Loucy (cell line): ENCODE data around the gene PTPRN2.

Source experiments
- EZH2phosphoT487 ChIP-seq: fragments of 200-600 bp; IDR thresholded peaks from 2 replicates; pipeline ENCODE4 v1.6.1; 2018; ENCODE audit warnings: antibody characterized with exemption, mild to moderate bottlenecking, moderate library complexity, borderline replicate concordance
- TF ChIP-seq, protein P1 (sequence below): fragments of 200-600 bp; sonication (generic); conservative IDR thresholded peaks from 2 replicates; pipeline ENCODE4 v1.5.1; 2014; ENCODE audit warnings: mild to moderate bottlenecking, antibody characterized with exemption, low read length

DNA sequence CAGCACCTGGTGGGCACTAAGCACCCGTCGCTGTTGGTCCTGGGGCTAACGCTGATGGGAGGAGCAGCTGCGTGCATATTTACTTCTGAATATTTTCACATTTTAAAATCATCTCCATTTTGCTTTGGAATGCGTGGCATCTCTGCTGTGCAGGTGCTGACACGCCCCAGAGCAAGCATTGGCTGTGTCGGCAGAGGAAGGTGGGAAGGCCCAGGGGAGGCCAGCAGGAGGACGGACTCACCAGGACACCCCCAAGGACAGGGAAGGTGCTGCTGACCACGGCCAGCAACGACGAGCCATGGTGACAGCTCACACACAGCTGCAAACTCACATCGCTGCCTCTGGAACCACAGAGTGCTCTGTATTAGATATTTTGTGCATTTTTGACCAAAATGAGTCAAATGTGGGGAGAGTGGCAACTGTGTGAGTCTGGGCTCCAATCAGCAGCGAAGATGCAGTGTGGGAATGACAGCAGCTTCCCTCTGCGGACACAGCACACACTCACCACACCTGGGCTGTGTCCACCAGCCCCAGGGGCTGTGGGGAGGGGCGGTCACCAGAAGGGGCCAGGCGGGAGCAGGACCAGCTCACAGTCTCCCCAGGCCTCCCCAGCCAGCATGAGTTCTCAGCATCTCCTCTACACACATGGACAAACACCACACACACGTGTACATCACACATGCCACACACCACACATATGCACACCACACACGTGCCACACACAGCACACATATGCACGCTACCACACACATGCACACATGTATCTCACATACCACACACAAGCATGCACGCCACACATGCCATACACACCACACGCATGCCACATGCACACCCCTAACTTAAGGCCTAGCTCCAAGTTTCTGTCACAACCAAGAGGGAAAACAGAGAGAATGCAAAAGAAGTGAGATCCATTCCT lies 58.2 kb downstream of the PTPRN2 start:
- TF ChIP-seq, protein P1, sequence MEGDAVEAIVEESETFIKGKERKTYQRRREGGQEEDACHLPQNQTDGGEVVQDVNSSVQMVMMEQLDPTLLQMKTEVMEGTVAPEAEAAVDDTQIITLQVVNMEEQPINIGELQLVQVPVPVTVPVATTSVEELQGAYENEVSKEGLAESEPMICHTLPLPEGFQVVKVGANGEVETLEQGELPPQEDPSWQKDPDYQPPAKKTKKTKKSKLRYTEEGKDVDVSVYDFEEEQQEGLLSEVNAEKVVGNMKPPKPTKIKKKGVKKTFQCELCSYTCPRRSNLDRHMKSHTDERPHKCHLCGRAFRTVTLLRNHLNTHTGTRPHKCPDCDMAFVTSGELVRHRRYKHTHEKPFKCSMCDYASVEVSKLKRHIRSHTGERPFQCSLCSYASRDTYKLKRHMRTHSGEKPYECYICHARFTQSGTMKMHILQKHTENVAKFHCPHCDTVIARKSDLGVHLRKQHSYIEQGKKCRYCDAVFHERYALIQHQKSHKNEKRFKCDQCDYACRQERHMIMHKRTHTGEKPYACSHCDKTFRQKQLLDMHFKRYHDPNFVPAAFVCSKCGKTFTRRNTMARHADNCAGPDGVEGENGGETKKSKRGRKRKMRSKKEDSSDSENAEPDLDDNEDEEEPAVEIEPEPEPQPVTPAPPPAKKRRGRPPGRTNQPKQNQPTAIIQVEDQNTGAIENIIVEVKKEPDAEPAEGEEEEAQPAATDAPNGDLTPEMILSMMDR: no peak
- TF ChIP-seq EZH2phosphoT487: no peak
